SU-DHL-6 (cell line): Measurements from ENCODE around the gene RNF126.
"Not testable (repeated sequence)": the region's sequence is repeated elsewhere in the genome, so short reads cannot be mapped to it uniquely, and the experiment has no call there.

ENCODE experiments used
- H2AFZ ChIP-seq: fragments of 200-600 bp; sonication (generic); 2 replicates; pipeline ENCODE4 v1.6.1; 2014; ENCODE audit warnings: low read depth, mild to moderate bottlenecking, moderate library complexity, mixed read lengths, antibody characterized with exemption, low read length; ENCODE audit not compliant: severe bottlenecking
- H3F3A ChIP-seq: fragments of 200-600 bp; shearing (Covaris generic); 2 replicates; pipeline ENCODE4 v1.6.0; 2016; ENCODE audit warnings: antibody characterized with exemption, mild to moderate bottlenecking; ENCODE audit not compliant: insufficient read depth
- H3K27ac ChIP-seq: fragments of 200-600 bp; sonication (generic); 2 replicates; pipeline ENCODE4 v1.5.1; 2016; ENCODE audit warnings: low read depth, mild to moderate bottlenecking, low read length, moderate library complexity, mixed read lengths
- H3K27me3 ChIP-seq: fragments of 200-600 bp; sonication (generic), shearing (Covaris generic); 2 replicates; pipeline ENCODE4 v1.6.0; 2014; ENCODE audit warnings: mild to moderate bottlenecking, low read length
- H3K36me3 ChIP-seq: fragments of 200-600 bp; sonication (generic); 2 replicates; pipeline ENCODE4 v1.6.1; 2014; ENCODE audit warnings: mild to moderate bottlenecking, low read length, mixed read lengths
- H3K4me2 ChIP-seq: fragments of 300-600, 200-600 bp; shearing (Covaris generic), sonication (generic); 2 replicates; pipeline ENCODE4 v1.6.0; 2014; ENCODE audit warnings: low read length, low read depth, mild to moderate bottlenecking; ENCODE audit not compliant: poor library complexity, severe bottlenecking
- H3K4me3 ChIP-seq: fragments of 200-600 bp; sonication (generic); 2 replicates; pipeline ENCODE4 v1.5.1; 2014; ENCODE audit warnings: antibody characterized with exemption, low read length, mild to moderate bottlenecking, mixed read lengths; ENCODE audit not compliant: insufficient read depth, poor library complexity, severe bottlenecking
- H3K79me2 ChIP-seq: fragments of 200-600 bp; sonication (generic); 2 replicates; pipeline ENCODE4 v1.6.1; 2014; ENCODE audit warnings: mild to moderate bottlenecking, low read length, moderate library complexity; ENCODE audit not compliant: insufficient read depth
- H3K9ac ChIP-seq: fragments of 200-600 bp; sonication (generic); 2 replicates; pipeline ENCODE4 v1.7.0; 2014; ENCODE audit warnings: mild to moderate bottlenecking, low read length
- H3K9me2 ChIP-seq: fragments of 200-600 bp; sonication (generic); replicated peaks from 2 replicates; pipeline ENCODE4 v1.6.1; 2014; ENCODE audit warnings: low read length; ENCODE audit not compliant: insufficient read depth
- H3K9me3 ChIP-seq: fragments of 200-600 bp; sonication (generic); 2 replicates; pipeline ENCODE4 v1.6.1; 2014; ENCODE audit warnings: low read length, mixed read lengths; ENCODE audit not compliant: insufficient read depth
- H4K20me1 ChIP-seq: fragments of 200-600 bp; sonication (generic); 2 replicates; pipeline ENCODE4 v1.6.1; 2014; ENCODE audit warnings: low read depth, mild to moderate bottlenecking, antibody characterized with exemption, low read length, moderate library complexity, mixed read lengths
- EZH2phosphoT487 ChIP-seq: fragments of 200-600 bp; sonication (generic), shearing (Covaris generic); conservative IDR thresholded peaks from 2 replicates; pipeline ENCODE4 v1.6.1; 2018; ENCODE audit warnings: mild to moderate bottlenecking, antibody characterized with exemption, low read length, moderate library complexity, mixed read lengths
- TF ChIP-seq, protein P1 (sequence below): fragments of 200-600 bp; sonication (generic); IDR thresholded peaks from one replicate; pipeline ENCODE4 v1.5.1; 2017; ENCODE audit warnings: antibody characterized with exemption, mild to moderate bottlenecking, low read length, moderate library complexity; ENCODE audit not compliant: insufficient read depth, poor library complexity, severe bottlenecking

Gene RNF126

DNA sequence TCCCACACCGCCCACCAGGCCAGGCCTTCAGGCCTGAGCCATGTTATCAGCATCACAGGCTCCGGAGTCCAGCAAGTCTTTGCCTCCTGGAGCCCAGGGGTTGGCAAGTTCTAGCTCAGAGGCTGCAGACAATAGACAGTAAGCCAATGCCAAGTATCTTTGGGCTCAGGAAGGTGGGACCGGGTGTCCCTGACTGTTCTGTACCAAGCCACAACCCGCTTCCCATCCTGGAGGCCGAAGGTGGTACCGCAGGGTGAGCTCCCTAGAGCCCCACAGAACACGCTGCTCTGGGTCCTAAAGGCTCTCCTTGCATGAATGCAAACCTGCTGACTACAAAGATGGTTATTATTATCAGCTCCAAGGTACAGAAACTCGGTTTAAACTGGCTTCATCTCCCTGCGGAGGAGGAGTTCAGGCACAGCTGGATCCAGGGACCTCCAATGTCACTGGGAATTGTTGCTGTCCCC lies 7.6 kb upstream of the RNF126 start:
- Histone ChIP-seq H3K27ac (no peak overlapping the region), H3K27me3 (no peaks in the 10 kb centered on the region), H3K36me3 (no peaks in the 10 kb centered on the region), H3K9ac (no peak overlapping the region), H3K4me2 (no peak overlapping the region), H3F3A (no peaks in the 10 kb centered on the region), H3K9me3 (no peaks in the 10 kb centered on the region), H4K20me1 (no peaks in the 10 kb centered on the region), H3K4me3 (no peak overlapping the region), H3K79me2 (no peaks in the 10 kb centered on the region), H3K9me2 (no peaks in the 10 kb centered on the region), H2AFZ (no peak overlapping the region)
- no peak for TF ChIP-seq EZH2phosphoT487
- TF ChIP-seq, protein P1, sequence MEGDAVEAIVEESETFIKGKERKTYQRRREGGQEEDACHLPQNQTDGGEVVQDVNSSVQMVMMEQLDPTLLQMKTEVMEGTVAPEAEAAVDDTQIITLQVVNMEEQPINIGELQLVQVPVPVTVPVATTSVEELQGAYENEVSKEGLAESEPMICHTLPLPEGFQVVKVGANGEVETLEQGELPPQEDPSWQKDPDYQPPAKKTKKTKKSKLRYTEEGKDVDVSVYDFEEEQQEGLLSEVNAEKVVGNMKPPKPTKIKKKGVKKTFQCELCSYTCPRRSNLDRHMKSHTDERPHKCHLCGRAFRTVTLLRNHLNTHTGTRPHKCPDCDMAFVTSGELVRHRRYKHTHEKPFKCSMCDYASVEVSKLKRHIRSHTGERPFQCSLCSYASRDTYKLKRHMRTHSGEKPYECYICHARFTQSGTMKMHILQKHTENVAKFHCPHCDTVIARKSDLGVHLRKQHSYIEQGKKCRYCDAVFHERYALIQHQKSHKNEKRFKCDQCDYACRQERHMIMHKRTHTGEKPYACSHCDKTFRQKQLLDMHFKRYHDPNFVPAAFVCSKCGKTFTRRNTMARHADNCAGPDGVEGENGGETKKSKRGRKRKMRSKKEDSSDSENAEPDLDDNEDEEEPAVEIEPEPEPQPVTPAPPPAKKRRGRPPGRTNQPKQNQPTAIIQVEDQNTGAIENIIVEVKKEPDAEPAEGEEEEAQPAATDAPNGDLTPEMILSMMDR: no peak

DNA sequence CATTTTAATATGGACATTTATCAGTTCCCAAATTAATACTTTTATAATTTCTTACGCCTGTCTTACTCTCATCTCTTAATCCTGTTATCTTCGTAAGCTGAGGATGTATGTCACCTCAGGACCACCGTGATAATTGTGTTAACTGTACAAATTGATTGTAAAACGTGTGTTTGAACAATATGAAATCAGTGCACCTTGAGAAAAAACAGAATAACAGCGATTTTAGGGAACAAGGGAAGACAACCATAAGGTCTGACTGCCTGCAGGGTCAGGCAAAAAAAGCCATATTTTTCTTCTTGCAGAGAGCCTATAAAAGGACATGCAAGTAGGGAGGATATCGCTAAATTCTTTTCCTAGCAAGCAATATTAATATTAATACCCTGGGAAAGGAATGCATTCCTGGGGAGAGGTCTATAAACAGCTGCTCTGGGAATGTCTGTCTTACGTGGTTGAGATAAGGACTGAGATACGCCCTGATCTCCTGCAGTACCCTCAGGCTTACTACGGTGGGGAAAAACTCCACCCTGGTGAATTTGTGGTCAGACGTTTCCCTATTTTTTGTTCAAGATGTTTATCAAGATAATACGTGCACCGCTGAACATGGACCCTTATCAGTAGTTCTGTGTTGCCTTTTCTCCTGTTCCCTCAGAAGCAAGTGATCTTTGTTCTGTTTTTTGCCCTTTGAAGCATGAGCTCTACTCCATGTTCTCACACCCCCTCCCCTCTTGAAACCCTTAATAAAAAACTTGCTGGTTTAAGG lies 5.8 kb upstream of the RNF126 start:
- not testable (repeated sequence) for H2AFZ ChIP-seq, H4K20me1 ChIP-seq, H3K4me2 ChIP-seq, H3K27me3 ChIP-seq, H3K27ac ChIP-seq, H3K4me3 ChIP-seq, H3K9me3 ChIP-seq, H3K79me2 ChIP-seq, H3K36me3 ChIP-seq, H3K9ac ChIP-seq, H3F3A ChIP-seq, H3K9me2 ChIP-seq

DNA sequence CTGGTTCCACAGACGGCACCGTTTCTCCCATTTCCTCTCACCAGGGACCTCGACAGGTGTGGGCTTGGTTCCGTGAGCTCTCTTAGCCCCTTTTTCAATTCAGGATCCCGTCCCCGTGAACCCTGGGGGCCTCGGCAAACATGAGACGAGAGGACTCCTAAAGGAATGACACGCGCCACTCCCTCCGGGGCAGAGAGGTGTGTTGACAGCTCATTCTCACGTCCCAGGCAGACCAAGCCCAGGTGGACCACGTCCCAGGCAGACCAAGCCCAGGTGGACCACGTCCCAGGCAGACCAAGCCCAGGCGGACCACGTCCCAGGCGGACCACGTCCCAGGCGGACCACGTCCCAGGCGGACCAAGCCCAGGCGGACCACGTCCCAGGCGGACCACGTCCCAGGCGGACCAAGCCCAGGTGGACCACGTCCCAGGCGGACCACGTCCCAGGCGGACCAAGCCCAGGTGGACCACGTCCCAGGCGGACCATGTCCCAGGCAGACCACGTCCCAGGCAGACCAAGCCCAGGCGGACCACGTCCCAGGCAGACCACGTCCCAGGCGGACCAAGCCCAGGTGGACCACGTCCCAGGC lies 4.1 kb upstream of the RNF126 start:
- not testable (repeated sequence) for H3K27ac ChIP-seq, H3K4me2 ChIP-seq, H2AFZ ChIP-seq, H3K9ac ChIP-seq, H3K4me3 ChIP-seq, H3K9me2 ChIP-seq, H3K36me3 ChIP-seq, H3K79me2 ChIP-seq, H3K27me3 ChIP-seq, H4K20me1 ChIP-seq, H3F3A ChIP-seq, H3K9me3 ChIP-seq

DNA sequence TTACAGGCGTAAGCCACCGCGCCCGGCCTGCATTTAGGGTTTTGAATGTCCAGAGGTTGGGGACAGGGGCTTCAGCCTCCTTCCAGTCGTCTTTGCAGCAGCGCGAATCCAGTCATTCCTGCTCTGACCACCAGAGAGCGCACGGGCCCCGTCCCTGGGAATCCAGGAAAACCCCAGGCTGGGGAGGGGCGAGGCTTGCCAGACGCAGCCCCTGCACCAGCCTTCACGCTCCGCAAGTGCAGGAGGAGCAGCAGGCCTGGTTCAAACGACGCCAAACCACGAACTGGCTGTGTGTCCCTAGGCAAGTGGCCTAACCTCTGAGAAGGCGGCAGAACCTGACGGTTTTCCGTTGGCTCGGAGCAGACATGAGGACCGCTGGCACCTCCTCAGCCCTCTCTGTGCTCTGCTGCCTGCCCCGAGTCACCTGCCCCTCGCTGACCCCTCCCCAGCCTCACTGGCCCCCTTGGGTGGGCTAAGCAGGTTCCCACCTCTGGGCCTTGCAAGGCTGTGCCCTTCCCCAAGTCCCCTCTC lies 2.0 kb upstream of the RNF126 start:
- peaks cover 2% of the 10 kb centered on the region; the same call in 1 of the 2 replicates for H4K20me1 ChIP-seq
- H3K4me2 ChIP-seq: no peak overlapping the region
- H2AFZ ChIP-seq: no peak overlapping the region
- no peaks in the 10 kb centered on the region for H3K36me3 ChIP-seq
- no peak overlapping the region for H3K27ac ChIP-seq
- peaks cover 19% of the 10 kb centered on the region for H3F3A ChIP-seq
- no peaks in the 10 kb centered on the region for H3K9me2 ChIP-seq
- no peaks in the 10 kb centered on the region for H3K9me3 ChIP-seq
- no peak overlapping the region for H3K4me3 ChIP-seq
- no peak for TF ChIP-seq EZH2phosphoT487
- TF ChIP-seq, protein P1: peak; percentile 74
- no peak overlapping the region for H3K9ac ChIP-seq
- H3K79me2 ChIP-seq: peaks cover 29% of the 10 kb centered on the region
- no peaks in the 10 kb centered on the region for H3K27me3 ChIP-seq
